PC-9 (cell line): ENCODE measurements around the gene SMG6.

ENCODE experiments used
- CTCF ChIP-seq: fragments of 200-600 bp; sonication (generic); conservative IDR thresholded peaks from 2 replicates; pipeline ENCODE4 v1.6.1; 2017; ENCODE audit warnings: mixed run types, antibody characterized with exemption, mild to moderate bottlenecking, moderate library complexity
- EZH2 ChIP-seq: fragments of 200-600 bp; sonication (generic); IDR thresholded peaks from 2 replicates; pipeline ENCODE4 v1.8.0; 2017; ENCODE audit warnings: antibody characterized with exemption, low read depth

- TF ChIP-seq CTCF: 0 out of 2 replicates have a peak, but pooled peaks have one; percentile 14
- TF ChIP-seq EZH2: no peak
Observed at GRCh38 chr17:2336215-2336851, 32.7 kb upstream of the SMG6 start, which contains the start of gene TSR1.
